Keratinocyte (primary cell): ENCODE data around the gene CCT3. TPM values are rescaled to one million over a fixed set of nuclear protein-coding genes. Genes with fewer than 3 reads are reported as not detected.
"Not testable (repeated sequence)": the region's sequence is repeated elsewhere in the genome, so short reads cannot be mapped to it uniquely, and the experiment has no call there.

ENCODE experiments used
- DNase-seq: peaks from one replicate; pipeline ENCODE4 v3.0.0-alpha.2; 2011; ENCODE audit warnings: low read depth, missing footprints, low spot score
- FAIRE-seq: peaks from 2 replicates; lab custom pipeline; 2011; peaks lifted over from hg19 to GRCh38; lab: Jason Lieb, UNC
- H2AFZ ChIP-seq: 2 replicates; pipeline ENCODE4 v1.6.0; 2012; ENCODE audit warnings: low read length, control low read depth, inconsistent platforms; ENCODE audit not compliant: control insufficient read depth
- H3K27ac ChIP-seq: 2 replicates; pipeline ENCODE4 v1.5.1; 2011; ENCODE audit warnings: low read length; ENCODE audit not compliant: control insufficient read depth, insufficient read depth
- H3K27me3 ChIP-seq: 3 replicates; pipeline ENCODE4 v1.6.0; 2011; ENCODE audit warnings: low read length; ENCODE audit not compliant: control insufficient read depth, insufficient read depth; ENCODE audit errors: extremely low read depth
- H3K36me3 ChIP-seq, 2 experiments: 2 replicates in 1 of 2; 3 replicates in 1 of 2; pipeline ENCODE4 v1.5.1; 2011; ENCODE audit warnings: low read length in 2 of 2, mild to moderate bottlenecking in 1 of 2; ENCODE audit not compliant: control insufficient read depth in 2 of 2, insufficient read depth in 2 of 2; ENCODE audit errors: extremely low read depth in 1 of 2
- H3K4me1 ChIP-seq: 3 replicates; pipeline ENCODE4 v1.5.1; 2011; ENCODE audit warnings: low read length; ENCODE audit not compliant: control insufficient read depth, insufficient read depth; ENCODE audit errors: extremely low read depth
- H3K4me2 ChIP-seq: 3 replicates; pipeline ENCODE4 v1.6.0; 2011; ENCODE audit warnings: low read depth, low read length; ENCODE audit not compliant: control insufficient read depth, insufficient read depth; ENCODE audit errors: extremely low read depth
- H3K4me3 ChIP-seq, 3 experiments: fragments of 200-600 bp in 1 of 3; sonication (generic) in 1 of 3; 2 replicates in 2 of 3; 3 replicates in 1 of 3; pipeline ENCODE4 v1.5.1; 2011 to 2016; ENCODE audit warnings: low read length in 3 of 3, mild to moderate bottlenecking in 3 of 3, control low read depth in 2 of 3, inconsistent platforms in 1 of 3, low read depth in 1 of 3, mixed read lengths in 1 of 3, mixed run types in 1 of 3, moderate library complexity in 1 of 3; ENCODE audit not compliant: control insufficient read depth in 2 of 3, insufficient read depth in 2 of 3; ENCODE audit errors: extremely low read depth in 1 of 3
- H3K79me2 ChIP-seq: 2 replicates; pipeline ENCODE4 v1.6.0; 2012; ENCODE audit warnings: low read length; ENCODE audit not compliant: control insufficient read depth, insufficient read depth
- H3K9ac ChIP-seq: 3 replicates; pipeline ENCODE4 v1.6.0; 2011; ENCODE audit warnings: low read length; ENCODE audit not compliant: control insufficient read depth, insufficient read depth; ENCODE audit errors: extremely low read depth
- H3K9me1 ChIP-seq: 3 replicates; pipeline ENCODE4 v1.6.0; 2011; ENCODE audit warnings: low read length; ENCODE audit not compliant: control insufficient read depth, insufficient read depth; ENCODE audit errors: extremely low read depth
- H3K9me3 ChIP-seq: 2 replicates; pipeline ENCODE4 v1.5.1; 2012; ENCODE audit warnings: low read depth, low read length; ENCODE audit not compliant: control insufficient read depth
- H4K20me1 ChIP-seq: 3 replicates; pipeline ENCODE4 v1.6.0; 2011; ENCODE audit warnings: low read length; ENCODE audit not compliant: control insufficient read depth, insufficient read depth; ENCODE audit errors: extremely low read depth
- EZH2 ChIP-seq: IDR thresholded peaks from one replicate; pipeline ENCODE4 v1.6.1; 2012; ENCODE audit warnings: inconsistent platforms, mild to moderate bottlenecking, low read length, moderate library complexity
- dilution Hi-C: fragments of 300-500 bp; cut with MboI; formaldehyde crosslinking; loops from one replicate; pipeline ENCODE4 v1.7.0; 2020; ENCODE audit warnings: low sequenced_read_pairs; ENCODE audit not compliant: extremely low pct_ligation_motif_present
- polyA plus RNA-seq, 5 experiments: library from polyadenylated mRNA; depleted of rRNA in 3 of 5; stranded (reverse) in 3 of 5; stranded (forward) in 1 of 5; unstranded in 1 of 5; fragments of >200 nt; gene quantifications; 1 replicate in 1 of 5; 2 replicates in 3 of 5; 3 replicates in 1 of 5; pipeline versions ENCODE4 v1.2.1 to v1.2.3, GENCODE V29; 2011 to 2012; ENCODE audit warnings: missing spikeins in 2 of 5, low read depth in 1 of 5, low replicate concordance in 1 of 5
- TF ChIP-seq, protein P1 (sequence below), 3 experiments: IDR thresholded peaks in 1 of 3; conservative IDR thresholded peaks in 1 of 3; optimal IDR thresholded peaks in 1 of 3; 2 replicates in 2 of 3; 3 replicates in 1 of 3; pipeline versions ENCODE3 to v1.5.1; 2011; ENCODE audit warnings: low read length in 3 of 3, mild to moderate bottlenecking in 3 of 3, moderate library complexity in 2 of 3, control low read depth in 1 of 3, inconsistent platforms in 1 of 3; ENCODE audit not compliant: insufficient read depth in 2 of 3; ENCODE audit errors: extremely low read depth in 1 of 3

The CCT3 gene
- polyA plus RNA-seq, 1 donor (not counting 4 experiments of a cell fraction or from before 2014, with no cell fraction given), result 530 TPM

DNA sequence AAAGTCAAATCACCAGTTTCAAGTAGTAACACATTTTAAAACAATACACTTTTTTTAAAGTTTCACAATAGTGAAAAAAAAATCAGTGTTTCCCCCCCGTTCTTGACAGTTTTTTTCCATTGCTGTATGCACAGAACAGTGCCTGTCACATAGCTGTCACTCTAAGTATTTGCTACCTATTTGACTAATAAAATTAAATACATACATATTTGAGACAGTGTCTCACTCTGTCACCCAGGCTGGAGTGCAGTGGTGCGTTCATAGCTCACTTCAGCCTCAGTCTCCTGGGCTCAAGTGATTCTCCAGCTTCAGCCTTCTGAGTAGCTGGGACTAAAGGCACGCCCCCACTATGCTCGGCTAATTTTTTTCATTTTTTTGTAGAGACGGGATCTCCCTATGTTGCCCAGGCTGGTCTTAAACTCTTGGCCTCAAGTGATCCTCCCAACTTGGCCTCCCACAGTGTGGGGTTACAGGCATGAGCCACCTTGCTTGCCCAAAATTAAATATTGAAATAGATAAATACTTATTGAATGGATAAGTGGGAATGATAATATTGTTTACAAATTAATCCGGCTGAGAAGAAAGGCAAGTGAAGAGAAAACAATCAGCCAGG, 18.3 kb upstream of the CCT3 start:
- no peaks in the 10 kb centered on the region for H3K9me1 ChIP-seq
- no peaks in the 10 kb centered on the region for H3K9me3 ChIP-seq
- dilution Hi-C loops, result no loop called here
- DNase-seq (no peak), FAIRE-seq (no peak)
- peak overlapping the region; percentile 56 for H2AFZ ChIP-seq
- H3K27ac ChIP-seq, result no peak overlapping the region
- H3K4me3 ChIP-seq, result no peak overlapping the region
- no peaks in the 10 kb centered on the region for H4K20me1 ChIP-seq
- H3K9ac ChIP-seq, result no peak overlapping the region
- TF ChIP-seq EZH2, result no peak
- TF ChIP-seq, protein P1, sequence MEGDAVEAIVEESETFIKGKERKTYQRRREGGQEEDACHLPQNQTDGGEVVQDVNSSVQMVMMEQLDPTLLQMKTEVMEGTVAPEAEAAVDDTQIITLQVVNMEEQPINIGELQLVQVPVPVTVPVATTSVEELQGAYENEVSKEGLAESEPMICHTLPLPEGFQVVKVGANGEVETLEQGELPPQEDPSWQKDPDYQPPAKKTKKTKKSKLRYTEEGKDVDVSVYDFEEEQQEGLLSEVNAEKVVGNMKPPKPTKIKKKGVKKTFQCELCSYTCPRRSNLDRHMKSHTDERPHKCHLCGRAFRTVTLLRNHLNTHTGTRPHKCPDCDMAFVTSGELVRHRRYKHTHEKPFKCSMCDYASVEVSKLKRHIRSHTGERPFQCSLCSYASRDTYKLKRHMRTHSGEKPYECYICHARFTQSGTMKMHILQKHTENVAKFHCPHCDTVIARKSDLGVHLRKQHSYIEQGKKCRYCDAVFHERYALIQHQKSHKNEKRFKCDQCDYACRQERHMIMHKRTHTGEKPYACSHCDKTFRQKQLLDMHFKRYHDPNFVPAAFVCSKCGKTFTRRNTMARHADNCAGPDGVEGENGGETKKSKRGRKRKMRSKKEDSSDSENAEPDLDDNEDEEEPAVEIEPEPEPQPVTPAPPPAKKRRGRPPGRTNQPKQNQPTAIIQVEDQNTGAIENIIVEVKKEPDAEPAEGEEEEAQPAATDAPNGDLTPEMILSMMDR (optimal IDR thresholded peaks at IDR 0.05 in 1 of 3, IDR thresholded peaks at IDR 0.05 in 1 of 3, conservative IDR thresholded peaks at IDR 0.05 in 1 of 3; ENCODE audit: extremely low read depth in 1 of 3, insufficient read depth in 2 of 3, low read length in 3 of 3), result no peak
- no peaks in the 10 kb centered on the region for H3K27me3 ChIP-seq
- H3K79me2 ChIP-seq, result no peaks in the 10 kb centered on the region
- H3K4me2 ChIP-seq, result peak overlapping the region; percentile 48
- no peaks in the 10 kb centered on the region for H3K36me3 ChIP-seq
- peaks cover 5% of the 10 kb centered on the region for H3K4me1 ChIP-seq

DNA sequence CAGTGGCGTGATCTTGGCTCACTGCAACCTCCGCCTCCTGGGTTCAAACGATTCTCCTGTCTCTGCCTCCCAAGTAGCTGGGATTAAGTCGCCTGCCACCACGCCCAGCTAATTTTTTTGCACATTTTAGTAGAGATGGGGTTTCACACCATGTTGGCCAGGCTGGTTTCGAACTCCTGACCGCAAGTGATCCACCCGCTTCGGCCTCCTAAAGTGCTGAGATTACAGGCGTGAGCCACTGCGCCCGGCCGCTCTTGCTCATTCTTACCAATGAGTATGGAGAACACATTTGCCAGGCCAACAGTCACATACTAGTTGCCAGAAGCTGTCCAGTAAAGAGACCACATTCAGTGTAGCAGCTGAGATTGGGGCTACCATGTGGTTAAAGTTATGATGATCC, 14.4 kb upstream of the CCT3 start:
- dilution Hi-C loops, H3K4me2 ChIP-seq, H3K27ac ChIP-seq, H3K4me1 ChIP-seq, H3K36me3 ChIP-seq, H3K27me3 ChIP-seq, H3K4me3 ChIP-seq, H3K9me1 ChIP-seq, H3K79me2 ChIP-seq, H2AFZ ChIP-seq, H3K9me3 ChIP-seq, DNase-seq, H3K9ac ChIP-seq, FAIRE-seq, H4K20me1 ChIP-seq: not testable (repeated sequence)

DNA sequence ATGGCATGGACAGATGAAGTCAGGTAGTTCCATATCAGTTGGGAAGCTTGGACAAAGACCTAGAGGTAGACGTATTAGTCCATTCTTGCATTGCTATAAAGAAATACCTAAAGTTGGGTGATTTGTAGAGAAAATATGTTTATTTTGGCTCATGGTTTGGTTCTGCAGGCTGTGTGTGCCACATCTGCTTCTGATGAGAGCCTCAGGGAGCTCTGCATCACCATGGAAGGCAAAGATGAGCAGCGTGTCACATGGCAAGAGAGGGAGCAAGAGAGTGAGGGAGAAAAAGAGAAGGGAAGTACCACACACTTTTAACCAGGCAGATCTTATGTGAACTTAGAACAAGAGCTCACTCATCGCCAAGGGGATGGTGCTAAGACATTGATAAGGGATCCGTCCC, 9.2 kb upstream of the CCT3 start:
- no peak overlapping the region for H3K4me2 ChIP-seq
- H2AFZ ChIP-seq, result no peak overlapping the region
- H3K79me2 ChIP-seq, result no peaks in the 10 kb centered on the region
- dilution Hi-C loops, result no loop called here
- H3K4me1 ChIP-seq, result no peaks in the 10 kb centered on the region
- H3K36me3 ChIP-seq, result no peaks in the 10 kb centered on the region
- no peak overlapping the region for H3K9ac ChIP-seq
- no peak for FAIRE-seq
- no peak overlapping the region for H3K27ac ChIP-seq
- TF ChIP-seq, protein P1 (optimal IDR thresholded peaks at IDR 0.05 in 1 of 3, IDR thresholded peaks at IDR 0.05 in 1 of 3, conservative IDR thresholded peaks at IDR 0.05 in 1 of 3; ENCODE audit: extremely low read depth in 1 of 3, insufficient read depth in 2 of 3, low read length in 3 of 3), result no peak
- TF ChIP-seq EZH2, result no peak
- no peaks in the 10 kb centered on the region for H3K9me3 ChIP-seq
- no peak overlapping the region for H3K4me3 ChIP-seq
- no peaks in the 10 kb centered on the region for H3K27me3 ChIP-seq
- no peaks in the 10 kb centered on the region for H4K20me1 ChIP-seq
- DNase-seq, result no peak
- H3K9me1 ChIP-seq, result no peaks in the 10 kb centered on the region
